H9 (cell line): Measurements from ENCODE around the gene ANAPC15. TPM values are rescaled to one million over a fixed set of nuclear protein-coding genes. Genes with fewer than 3 reads are reported as not detected.

Experiments
- DNase-seq: peaks from one replicate; pipeline ENCODE4 v3.0.0-alpha.2; 2017
- H2AFZ ChIP-seq: one replicate; pipeline ENCODE4 v1.6.1; 2013; ENCODE audit warnings: mild to moderate bottlenecking, low read length, control low read depth, moderate library complexity
- H2AK5ac ChIP-seq: 2 replicates; pipeline ENCODE4 v1.6.1; 2013; ENCODE audit warnings: low read length, control low read depth, mixed read lengths; ENCODE audit not compliant: insufficient read length
- H2BK120ac ChIP-seq: one replicate; pipeline ENCODE4 v1.6.1; 2013; ENCODE audit warnings: low read depth, mild to moderate bottlenecking, low read length, control low read depth, inconsistent platforms; ENCODE audit not compliant: poor library complexity, severe bottlenecking
- H2BK12ac ChIP-seq: 2 replicates; pipeline ENCODE4 v1.6.1; 2013; ENCODE audit warnings: low read length, control low read depth, mixed read lengths, low read depth; ENCODE audit not compliant: insufficient read length
- H2BK15ac ChIP-seq: 2 replicates; pipeline ENCODE4 v1.6.1; 2013; ENCODE audit warnings: low read depth, low read length, control low read depth
- H2BK20ac ChIP-seq: one replicate; pipeline ENCODE4 v1.6.1; 2013; ENCODE audit warnings: low read depth, mild to moderate bottlenecking, low read length, control low read depth, inconsistent platforms; ENCODE audit not compliant: poor library complexity, severe bottlenecking
- H2BK5ac ChIP-seq: 2 replicates; pipeline ENCODE4 v1.6.1; 2013; ENCODE audit warnings: low read length, control low read depth, mixed read lengths; ENCODE audit not compliant: insufficient read length
- H3K14ac ChIP-seq: 2 replicates; pipeline ENCODE4 v1.6.1; 2013; ENCODE audit warnings: low read length, control low read depth; ENCODE audit not compliant: insufficient read depth
- H3K18ac ChIP-seq: 2 replicates; pipeline ENCODE4 v1.6.1; 2013; ENCODE audit warnings: low read depth, mild to moderate bottlenecking, mixed read lengths, low read length, control low read depth; ENCODE audit not compliant: insufficient read length
- H3K23ac ChIP-seq: 2 replicates; pipeline ENCODE4 v1.6.1; 2013; ENCODE audit warnings: low read length, control low read depth, mixed read lengths, low read depth; ENCODE audit not compliant: insufficient read length
- H3K23me2 ChIP-seq: 2 replicates; pipeline ENCODE4 v1.6.1; 2013; ENCODE audit warnings: low read depth, mild to moderate bottlenecking, mixed read lengths, low read length, control low read depth; ENCODE audit not compliant: insufficient read length, poor library complexity, severe bottlenecking
- H3K27ac ChIP-seq: 2 replicates; pipeline ENCODE4 v1.5.1; 2013; ENCODE audit warnings: low read length, control low read depth, mixed read lengths, low read depth; ENCODE audit not compliant: insufficient read length
- H3K27me3 ChIP-seq: 2 replicates; pipeline ENCODE4 v1.6.1; 2013; ENCODE audit warnings: low read length, control low read depth, inconsistent platforms; ENCODE audit not compliant: insufficient read depth
- H3K4ac ChIP-seq: 2 replicates; pipeline ENCODE4 v1.6.1; 2013; ENCODE audit warnings: low read depth, mild to moderate bottlenecking, control low read depth, inconsistent platforms, low read length, moderate library complexity
- H3K4me1 ChIP-seq: 2 replicates; pipeline ENCODE4 v1.6.1; 2013; ENCODE audit warnings: low read length, control low read depth, inconsistent platforms; ENCODE audit not compliant: insufficient read depth
- H3K4me2 ChIP-seq: 2 replicates; pipeline ENCODE4 v1.6.1; 2013; ENCODE audit warnings: low read length, control low read depth, mixed read lengths; ENCODE audit not compliant: insufficient read length, insufficient read depth
- H3K56ac ChIP-seq: 2 replicates; pipeline ENCODE4 v1.6.1; 2013; ENCODE audit warnings: low read depth, mild to moderate bottlenecking, mixed read lengths, low read length, control low read depth; ENCODE audit not compliant: insufficient read length
- H3K79me1 ChIP-seq: 2 replicates; pipeline ENCODE4 v1.6.1; 2013; ENCODE audit warnings: low read depth, mild to moderate bottlenecking, moderate library complexity, low read length, control low read depth, inconsistent platforms; ENCODE audit not compliant: insufficient read depth, poor library complexity, severe bottlenecking
- H3K79me2 ChIP-seq: 2 replicates; pipeline ENCODE4 v1.6.1; 2013; ENCODE audit warnings: low read length, control low read depth, inconsistent platforms; ENCODE audit not compliant: insufficient read depth
- H3K9ac ChIP-seq: 2 replicates; pipeline ENCODE4 v1.6.1; 2013; ENCODE audit warnings: low read length, control low read depth, mixed read lengths; ENCODE audit not compliant: insufficient read length; ENCODE audit errors: extremely low read depth
- H3K9me3 ChIP-seq: one replicate; pipeline ENCODE4 v1.6.1; 2013; ENCODE audit warnings: low read depth, low read length, inconsistent platforms; ENCODE audit not compliant: control insufficient read depth
- H3T11ph ChIP-seq: one replicate; pipeline ENCODE4 v1.6.1; 2013; ENCODE audit warnings: mild to moderate bottlenecking, low read length, control low read depth, inconsistent platforms
- H4K20me1 ChIP-seq: one replicate; pipeline ENCODE4 v1.6.1; 2013; ENCODE audit not compliant: control insufficient read depth, insufficient read length, insufficient read depth
- H4K5ac ChIP-seq: 2 replicates; pipeline ENCODE4 v1.6.1; 2013; ENCODE audit warnings: low read depth, mild to moderate bottlenecking, mixed read lengths, low read length, control low read depth; ENCODE audit not compliant: insufficient read length
- H4K8ac ChIP-seq: replicated peaks from 2 replicates; pipeline ENCODE4 v1.6.1; 2013; ENCODE audit warnings: low read length, control low read depth, mixed read lengths, low read depth; ENCODE audit not compliant: insufficient read length
- H4K91ac ChIP-seq: 2 replicates; pipeline ENCODE4 v1.6.1; 2013; ENCODE audit warnings: low read depth, mild to moderate bottlenecking, moderate library complexity, mixed read lengths, low read length, control low read depth; ENCODE audit not compliant: insufficient read length
- H3K27ac Mint-ChIP-seq, 3 experiments: 2 replicates in 2 of 3; 3 replicates in 1 of 3; pipeline ENCODE4 v1.8.0; 2020 to 2021; ENCODE audit warnings: mixed read lengths in 3 of 3, mild to moderate bottlenecking in 1 of 3, moderate library complexity in 1 of 3
- H3K27me3 Mint-ChIP-seq: 2 replicates; pipeline ENCODE4 v1.8.0; 2021; ENCODE audit warnings: low read depth, mild to moderate bottlenecking, moderate library complexity, mixed read lengths
- H3K36me3 Mint-ChIP-seq, 3 experiments: 2 replicates in 2 of 3; 3 replicates in 1 of 3; pipeline ENCODE4 v1.8.0; 2020 to 2021; ENCODE audit warnings: low read depth in 3 of 3, mixed read lengths in 3 of 3; ENCODE audit not compliant: insufficient read depth in 1 of 3
- H3K4me1 Mint-ChIP-seq, 2 experiments: 2 replicates each; pipeline ENCODE4 v1.8.0; 2020; ENCODE audit warnings: mixed read lengths in 2 of 2
- H3K4me3 Mint-ChIP-seq, 2 experiments: 2 replicates in 1 of 2; 3 replicates in 1 of 2; pipeline ENCODE4 v1.8.0; 2020 to 2021; ENCODE audit warnings: mild to moderate bottlenecking in 2 of 2, mixed read lengths in 2 of 2, moderate library complexity in 1 of 2
- H3K9me3 Mint-ChIP-seq, 2 experiments: 2 replicates in 1 of 2; 3 replicates in 1 of 2; pipeline ENCODE4 v1.8.0; 2020; ENCODE audit warnings: mild to moderate bottlenecking in 2 of 2, mixed read lengths in 2 of 2, moderate library complexity in 1 of 2
- WGBS: extraction: QIAGEN DNeasy Blood & Tissue Kit; methylation state at CpG from one replicate; pipeline ENCODE4 v1.1.7; 2013; ENCODE audit warnings: missing lambda C conversion rate, low lambda C conversion rate, mixed read lengths; ENCODE audit not compliant: insufficient read length; ENCODE audit errors: extremely low coverage; 5-methylcytosine and 5-hydroxymethylcytosine counted together
- total RNA-seq: library from RNA; stranded (reverse); gene quantifications from 2 replicates; pipeline ENCODE4 v1.2.1, GENCODE V29; 2021
- TF ChIP-seq, protein P1 (sequence below): fragments of 200-600 bp; sonication (generic); conservative IDR thresholded peaks from 3 replicates; pipeline ENCODE4 v1.8.0; 2021; ENCODE audit warnings: antibody characterized with exemption, mild to moderate bottlenecking

ANAPC15 gene
- total RNA-seq, 1 experiment from 2014 or later = 72.6 TPM

DNA sequence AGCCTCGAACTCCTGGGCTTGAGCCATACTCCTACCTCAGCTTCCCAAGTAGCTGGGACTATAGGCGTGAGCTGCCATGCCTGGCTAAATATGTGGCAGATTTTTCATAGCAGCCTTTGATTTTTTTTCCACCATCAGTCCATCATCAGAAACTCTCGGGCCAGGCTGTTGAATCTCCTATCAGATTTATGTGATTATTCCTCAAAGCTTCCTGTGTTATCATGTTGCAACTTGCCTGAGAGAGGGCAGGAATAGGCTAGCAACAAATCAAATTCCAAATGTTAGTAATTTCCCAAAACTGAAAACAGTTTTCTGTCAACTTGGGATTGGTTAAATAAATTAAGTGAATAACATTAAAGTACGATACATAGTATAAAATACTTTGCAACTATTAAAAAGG, 28.4 kb downstream of the ANAPC15 start:
- H4K8ac ChIP-seq = no peak overlapping the region
- no peak overlapping the region for H2BK20ac ChIP-seq
- no peaks in the 10 kb centered on the region; the same call in 1 of the 2 replicates for H3K27me3 Mint-ChIP-seq

More for the DNA sequence above, 28.4 kb downstream of the ANAPC15 start:
- H2BK5ac ChIP-seq = no peak overlapping the region
- H3K36me3 Mint-ChIP-seq = no peaks in the 10 kb centered on the region; a peak in 1 of 7 replicates
- no peak for DNase-seq
- H2BK12ac ChIP-seq = no peak overlapping the region
- no peak overlapping the region for H3K18ac ChIP-seq
- H3K4me1 ChIP-seq = no peaks in the 10 kb centered on the region
- H3K23ac ChIP-seq = no peak overlapping the region
- H3K9me3 ChIP-seq = no peaks in the 10 kb centered on the region
- no peak overlapping the region for H3K4me3 Mint-ChIP-seq
- H3K14ac ChIP-seq = no peak overlapping the region
- no peak overlapping the region for H3K4me2 ChIP-seq
- no peak overlapping the region for H2BK15ac ChIP-seq
- peaks cover 7% of the 10 kb centered on the region for H3K23me2 ChIP-seq
- no peak overlapping the region for H4K5ac ChIP-seq
- no peak overlapping the region for H3K27ac Mint-ChIP-seq
- H3K4me1 Mint-ChIP-seq = peaks cover 12 to 14% of the 10 kb centered on the region in 2 experiments
- H3K79me1 ChIP-seq = no peaks in the 10 kb centered on the region
- no CpG with 5 or more reads among the region's 4 CpGs for WGBS
- H3K9me3 Mint-ChIP-seq = no peaks in the 10 kb centered on the region
- no peak overlapping the region for H3K56ac ChIP-seq
- no peak overlapping the region for H4K91ac ChIP-seq
- TF ChIP-seq, protein P1, sequence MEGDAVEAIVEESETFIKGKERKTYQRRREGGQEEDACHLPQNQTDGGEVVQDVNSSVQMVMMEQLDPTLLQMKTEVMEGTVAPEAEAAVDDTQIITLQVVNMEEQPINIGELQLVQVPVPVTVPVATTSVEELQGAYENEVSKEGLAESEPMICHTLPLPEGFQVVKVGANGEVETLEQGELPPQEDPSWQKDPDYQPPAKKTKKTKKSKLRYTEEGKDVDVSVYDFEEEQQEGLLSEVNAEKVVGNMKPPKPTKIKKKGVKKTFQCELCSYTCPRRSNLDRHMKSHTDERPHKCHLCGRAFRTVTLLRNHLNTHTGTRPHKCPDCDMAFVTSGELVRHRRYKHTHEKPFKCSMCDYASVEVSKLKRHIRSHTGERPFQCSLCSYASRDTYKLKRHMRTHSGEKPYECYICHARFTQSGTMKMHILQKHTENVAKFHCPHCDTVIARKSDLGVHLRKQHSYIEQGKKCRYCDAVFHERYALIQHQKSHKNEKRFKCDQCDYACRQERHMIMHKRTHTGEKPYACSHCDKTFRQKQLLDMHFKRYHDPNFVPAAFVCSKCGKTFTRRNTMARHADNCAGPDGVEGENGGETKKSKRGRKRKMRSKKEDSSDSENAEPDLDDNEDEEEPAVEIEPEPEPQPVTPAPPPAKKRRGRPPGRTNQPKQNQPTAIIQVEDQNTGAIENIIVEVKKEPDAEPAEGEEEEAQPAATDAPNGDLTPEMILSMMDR = no peak
- H2AFZ ChIP-seq = no peak overlapping the region
- no peaks in the 10 kb centered on the region for H3K27me3 ChIP-seq
- H2AK5ac ChIP-seq = no peak overlapping the region
- no peak overlapping the region for H3T11ph ChIP-seq
- no peaks in the 10 kb centered on the region for H4K20me1 ChIP-seq
- H3K9ac ChIP-seq = no peak overlapping the region
- H3K79me2 ChIP-seq = peaks cover 6% of the 10 kb centered on the region
- no peak overlapping the region for H2BK120ac ChIP-seq
- H3K4ac ChIP-seq = no peak overlapping the region
- no peak overlapping the region for H3K27ac ChIP-seq
